NB4 (cell line): ENCODE measurements around the gene OR8S1.
"Not testable (repeated sequence)": the region's sequence is repeated elsewhere in the genome, so short reads cannot be mapped to it uniquely, and the experiment has no call there.

ENCODE experiments used
- CTCF ChIP-seq: IDR thresholded peaks from one replicate; pipeline ENCODE4 v1.5.1; 2012; ENCODE audit warnings: low read depth, low read length
- MAX ChIP-seq: IDR thresholded peaks from 2 replicates; pipeline ENCODE4 v1.6.1; 2011; ENCODE audit warnings: low read depth, low read length
- MYC ChIP-seq: IDR thresholded peaks from 2 replicates; pipeline ENCODE4 v1.6.1; 2011; ENCODE audit warnings: low read depth, low read length
- POLR2A ChIP-seq: IDR thresholded peaks from 2 replicates; pipeline ENCODE4 v1.6.1; 2011; ENCODE audit warnings: mild to moderate bottlenecking; ENCODE audit not compliant: insufficient read length; ENCODE audit errors: extremely low read depth

- TF ChIP-seq CTCF, POLR2A, MYC, MAX: not testable (repeated sequence)
Measured at GRCh38 chr12:48547012-48547411, 21.6 kb downstream of the OR8S1 start.
